GM18861 (cell line): ENCODE results near the gene PTPRH.

Experiments used
- ATAC-seq: cut with Tn5 transposase; IDR thresholded peaks from one replicate; pipeline ENCODE4 v1.9.1; 2021; ENCODE audit not compliant: unreplicated experiment

The PTPRH gene

GRCh38 chr19:55208880-55209692, at the start of gene PTPRH:
Gene PTPRH (minus strand): TSS chr19:55209501. CDS start chr19:55209433, 68 bp downstream.
- no peak for ATAC-seq

GRCh38 chr19:55258476-55258827, 49.2 kb upstream of the PTPRH start:
- ATAC-seq = no peak

GRCh38 chr19:55257461-55258420, 48.4 kb upstream of the PTPRH start:
- no peak for ATAC-seq

- no peak for ATAC-seq
Measured at GRCh38 chr19:55256562-55257460, 47.5 kb upstream of the PTPRH start.

- no peak for ATAC-seq
Measured at GRCh38 chr19:55255618-55256423, 46.5 kb upstream of the PTPRH start.

GRCh38 chr19:55254625-55254977, 45.3 kb upstream of the PTPRH start:
- no peak for ATAC-seq

GRCh38 chr19:55253842-55254624, 44.7 kb upstream of the PTPRH start:
- ATAC-seq = peak; percentile 32

GRCh38 chr19:55252760-55253663, 43.7 kb upstream of the PTPRH start:
- ATAC-seq = no peak

GRCh38 chr19:55251341-55252081, 42.2 kb upstream of the PTPRH start:
- ATAC-seq = no peak

- ATAC-seq = no peak
Measured at GRCh38 chr19:55250262-55251036, 41.1 kb upstream of the PTPRH start.

GRCh38 chr19:55249841-55250240, 40.5 kb upstream of the PTPRH start:
- no peak for ATAC-seq

- no peak for ATAC-seq
Measured at GRCh38 chr19:55248704-55249103, 39.4 kb upstream of the PTPRH start.

GRCh38 chr19:55248166-55248675, 38.9 kb upstream of the PTPRH start:
- ATAC-seq = no peak

- no peak for ATAC-seq
Measured at GRCh38 chr19:55247621-55248099, 38.4 kb upstream of the PTPRH start.

- no peak for ATAC-seq
Measured at GRCh38 chr19:55246462-55247451, 37.5 kb upstream of the PTPRH start.
